Neural progenitor cell (in vitro differentiated cells): ENCODE data around the gene CDH13.

ENCODE experiments used
- CTCF ChIP-seq: fragments of 200-600 bp; sonication (generic); IDR thresholded peaks from 2 replicates; pipeline ENCODE4 v1.5.1; 2017; ENCODE audit warnings: antibody characterized with exemption, mild to moderate bottlenecking
- EZH2 ChIP-seq: fragments of 200-600 bp; sonication (generic); IDR thresholded peaks from 2 replicates; pipeline ENCODE4 v1.6.1; 2017; ENCODE audit warnings: antibody characterized with exemption, mild to moderate bottlenecking, moderate library complexity
- EZH2phosphoT487 ChIP-seq: fragments of 200-600 bp; sonication (generic); IDR thresholded peaks from 2 replicates; pipeline ENCODE4 v1.6.1; 2017; ENCODE audit warnings: antibody characterized with exemption

- TF ChIP-seq CTCF (no peak), EZH2 (no peak), EZH2phosphoT487 (no peak)
Observed at GRCh38 chr16:83390759-83391158, 764.0 kb downstream of the CDH13 start.
